Endothelial cell of hepatic sinusoid (primary cell): ENCODE results near the gene TMCO6.
"Not testable (repeated sequence)": the region's sequence is repeated elsewhere in the genome, so short reads cannot be mapped to it uniquely, and the experiment has no call there.

Source experiments
- in situ Hi-C: cut with HindIII; loops from 2 replicates; pipeline ENCODE4 v1.10.0; 2017; ENCODE audit warnings: low sequenced_read_pairs

The TMCO6 gene

DNA sequence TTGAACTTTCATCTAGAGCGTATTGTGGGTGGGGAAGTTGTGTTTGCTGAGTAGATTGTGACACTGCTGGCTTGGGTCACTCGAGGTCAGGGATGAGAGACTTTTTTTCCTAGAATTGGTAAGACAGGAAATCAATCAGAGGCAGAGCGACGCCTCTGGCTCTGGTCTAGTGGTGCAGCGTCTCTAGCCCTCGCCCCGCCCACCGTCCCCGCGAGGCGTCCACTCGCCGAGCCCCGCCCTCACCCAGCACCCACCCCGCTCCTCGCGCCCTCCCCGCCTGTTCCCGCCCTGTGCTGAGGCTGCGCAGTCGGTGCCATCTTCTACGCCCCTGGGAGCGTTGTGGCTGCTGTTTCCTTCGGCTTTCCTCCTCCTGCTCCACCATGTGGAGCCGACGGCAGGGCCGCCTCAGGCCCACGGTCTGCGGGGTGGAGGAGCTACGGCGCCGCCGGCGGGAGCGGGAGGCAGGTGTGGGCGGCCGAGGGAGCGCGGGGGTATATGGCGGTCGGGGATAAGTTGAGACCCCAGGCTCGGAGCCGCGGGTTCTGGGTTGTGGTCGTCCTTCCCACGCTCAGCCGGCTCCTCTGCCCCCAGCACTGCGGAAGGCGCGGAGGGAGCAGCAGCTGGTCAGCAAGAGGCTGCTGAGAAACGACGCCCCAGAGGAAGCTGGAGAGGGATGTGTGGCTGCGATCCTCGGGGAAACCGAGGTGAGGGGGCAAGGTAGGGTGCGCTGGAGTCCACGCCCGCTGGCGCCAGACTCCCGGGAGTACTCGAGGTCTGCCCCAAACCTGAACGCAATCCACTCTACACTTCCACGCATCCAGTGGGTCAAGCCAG lies at the start of gene TMCO6:
TSS of gene TMCO6 (plus strand) at position 304 of the 834 bp plus-strand sequence. CDS start at position 381, 77 bp downstream.
- in situ Hi-C loops = no loop called here

DNA sequence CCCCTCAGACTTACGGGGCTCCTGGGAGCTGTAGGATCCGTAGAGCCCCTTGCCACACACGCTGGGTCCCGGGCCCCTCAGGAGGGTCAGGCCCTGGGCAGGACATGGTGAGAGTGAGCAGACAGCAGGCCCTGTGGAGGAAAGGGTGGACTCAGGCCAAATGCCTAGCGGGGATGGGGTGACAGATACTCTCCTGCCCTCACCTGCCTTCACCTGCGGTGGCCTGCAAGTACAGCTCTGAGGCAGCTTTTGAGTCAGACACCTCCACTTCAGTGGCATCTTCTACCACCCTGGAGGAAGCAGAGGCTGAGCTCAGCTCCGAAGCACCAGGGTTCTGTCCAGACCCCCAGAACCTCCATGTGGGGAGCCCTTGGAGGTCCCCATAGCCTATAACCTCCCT lies 48.4 kb upstream of the TMCO6 start:
- in situ Hi-C loops = no loop called here

DNA sequence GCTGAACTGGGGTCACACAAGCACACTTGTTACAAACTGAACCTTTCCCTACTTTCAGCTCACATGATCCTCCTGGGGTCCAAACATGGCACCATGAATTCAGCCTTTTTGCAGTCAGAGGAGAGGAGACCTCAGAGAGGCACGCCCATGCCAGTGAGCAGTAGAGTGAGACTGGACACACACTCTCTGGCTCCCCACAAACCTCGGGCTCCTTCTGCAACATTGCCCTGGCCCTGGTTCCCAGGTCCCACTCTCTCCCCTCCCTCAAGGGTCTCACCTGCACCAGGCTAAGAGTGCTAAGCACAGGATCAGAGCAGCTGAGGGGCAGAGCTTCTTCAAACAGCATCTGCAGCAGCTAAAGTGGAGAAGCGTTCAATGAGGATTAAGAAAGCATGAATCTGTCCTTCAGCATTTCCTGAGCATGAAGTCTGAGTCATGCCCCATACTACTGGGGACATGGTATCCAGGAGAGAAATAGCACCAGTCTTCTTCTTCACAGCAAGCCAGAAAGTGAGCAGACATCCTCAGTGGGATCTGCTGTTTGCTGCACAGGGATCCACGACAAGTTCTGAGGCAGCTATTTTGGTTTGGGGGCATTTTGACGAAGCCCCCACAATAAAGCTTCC lies 47.4 kb upstream of the TMCO6 start:
- in situ Hi-C loops = no loop called here

DNA sequence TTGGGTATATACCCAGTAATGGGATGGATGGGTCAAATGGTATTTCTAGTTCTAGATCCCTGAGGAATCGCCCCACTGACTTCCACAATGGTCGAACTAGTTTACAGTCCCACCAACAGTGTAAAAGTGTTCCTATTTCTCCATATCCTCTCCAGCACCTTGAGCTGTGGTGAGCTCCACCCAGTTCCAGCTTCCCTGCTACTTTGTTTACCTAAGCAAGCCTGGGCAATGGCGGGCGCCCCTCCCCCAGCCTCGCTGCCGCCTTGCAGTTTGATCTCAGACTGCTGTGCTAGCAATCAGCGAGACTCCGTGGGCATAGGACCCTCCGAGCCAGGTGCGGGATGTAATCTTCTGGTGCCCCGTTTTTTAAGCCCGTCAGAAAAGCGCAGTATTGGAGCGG lies 46.2 kb upstream of the TMCO6 start:
- in situ Hi-C loops = not testable (repeated sequence)

DNA sequence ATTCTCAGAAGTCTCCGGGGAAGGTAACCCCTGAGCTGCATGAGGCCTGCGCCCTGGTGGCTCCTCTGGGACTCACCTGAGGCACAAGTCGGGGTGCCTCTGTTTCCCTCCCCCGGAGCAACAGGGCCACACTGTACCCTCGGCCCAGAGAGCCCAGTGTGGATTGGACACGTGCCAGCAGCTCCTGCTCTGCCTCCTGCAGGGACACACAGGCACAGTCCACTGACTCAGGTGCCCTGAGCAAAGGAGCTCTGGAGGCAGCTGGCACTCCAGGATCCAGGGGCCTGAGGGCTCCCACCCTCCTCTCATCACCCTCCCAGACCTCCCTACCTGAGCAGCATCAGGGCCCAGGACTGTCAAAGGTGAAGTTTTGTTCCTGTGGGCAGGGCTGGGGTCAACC lies 45.1 kb upstream of the TMCO6 start:
- in situ Hi-C loops = no loop called here

DNA sequence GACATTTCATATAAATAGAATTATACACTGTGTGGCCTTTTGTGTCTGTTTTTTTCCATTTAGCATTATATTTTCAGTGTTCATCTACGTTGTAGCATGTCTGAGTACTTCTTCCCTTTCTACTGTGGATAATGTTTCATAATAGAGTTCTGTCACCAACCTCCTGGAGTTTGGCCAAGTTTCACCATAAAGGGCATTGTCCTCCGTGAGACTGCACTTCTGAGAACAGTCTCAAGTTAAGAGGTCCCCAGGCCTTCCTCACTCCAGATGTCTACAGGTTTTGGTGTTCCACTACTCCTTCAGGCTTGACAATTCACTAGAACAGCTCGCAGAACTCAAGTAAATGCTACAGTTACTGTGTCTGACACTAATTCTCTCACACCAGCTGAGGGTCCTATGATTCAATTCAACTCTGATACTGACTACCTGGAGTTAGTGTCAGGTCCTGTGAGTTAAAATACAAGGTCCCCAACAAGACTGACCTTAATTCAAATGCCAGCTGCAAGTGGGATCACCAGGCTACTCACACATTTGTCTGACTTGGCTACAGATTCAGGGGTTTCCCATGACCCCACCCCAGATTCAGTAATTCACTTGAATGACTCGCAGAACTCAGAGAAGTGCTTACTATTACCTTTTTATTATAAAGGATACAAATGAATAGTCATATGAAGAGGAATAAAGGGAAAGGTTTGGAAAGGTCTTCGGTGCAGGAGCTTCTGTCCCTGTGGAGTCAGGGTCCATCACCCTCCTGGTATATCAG lies 43.5 kb upstream of the TMCO6 start:
- in situ Hi-C loops = no loop called here

DNA sequence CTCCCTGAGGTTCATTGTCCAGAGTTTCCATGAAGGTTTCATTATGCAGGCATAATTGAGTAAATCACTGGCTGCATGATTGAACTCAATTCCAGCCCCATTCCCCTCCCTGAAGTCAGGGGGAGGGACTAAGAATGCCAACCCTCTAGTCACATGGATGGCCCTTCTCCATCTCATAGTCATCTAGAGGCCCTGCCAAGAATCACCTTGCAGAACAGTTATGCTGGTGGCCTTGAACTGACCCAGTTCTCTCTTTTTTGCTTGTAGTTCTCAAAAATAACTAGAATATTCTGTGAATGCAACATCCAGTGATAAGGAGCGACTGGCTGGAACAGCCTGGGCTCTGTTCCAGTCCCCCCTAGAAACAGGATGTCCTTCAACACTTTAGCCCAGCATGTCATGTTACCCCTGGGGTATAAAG lies 42.9 kb upstream of the TMCO6 start:
- in situ Hi-C loops = no loop called here

DNA sequence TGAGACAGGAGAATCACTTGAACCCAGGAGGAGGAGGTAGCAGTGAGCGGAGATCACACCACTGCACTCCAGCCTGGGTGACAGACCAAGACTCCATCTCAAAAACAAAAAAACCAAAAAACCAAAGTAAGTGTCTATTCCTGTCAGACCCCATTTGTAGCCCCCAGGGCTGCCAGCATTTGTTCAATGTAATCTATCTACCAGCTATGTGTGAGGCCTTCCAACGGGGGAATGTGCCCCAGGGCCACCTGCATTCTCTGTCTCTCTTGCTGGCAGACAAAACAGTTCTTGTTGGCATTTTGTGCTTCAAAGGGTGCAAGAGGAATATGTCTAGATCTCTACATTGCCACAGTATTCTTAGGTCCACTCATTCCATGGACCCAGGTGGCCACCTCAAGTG lies 40.4 kb upstream of the TMCO6 start:
- in situ Hi-C loops = no loop called here

DNA sequence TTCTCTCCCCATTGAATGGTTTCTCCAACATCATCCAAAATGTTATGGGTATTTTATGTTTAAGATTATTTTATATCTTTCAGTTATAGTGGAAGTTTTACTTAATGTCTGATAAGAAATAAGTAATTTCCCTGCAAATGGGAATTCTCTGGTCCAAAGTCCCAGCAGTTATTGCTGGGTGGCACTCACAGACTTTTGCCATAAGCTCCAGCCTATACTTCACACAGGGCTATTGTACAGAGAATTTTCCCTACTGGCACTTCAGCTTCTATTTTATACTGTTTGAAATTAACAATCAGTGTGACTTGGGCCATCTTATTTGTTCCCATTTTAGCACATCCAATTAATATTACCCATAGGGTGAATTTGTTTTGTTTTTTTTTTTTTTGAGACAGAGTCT lies 39.2 kb upstream of the TMCO6 start:
- in situ Hi-C loops = no loop called here

DNA sequence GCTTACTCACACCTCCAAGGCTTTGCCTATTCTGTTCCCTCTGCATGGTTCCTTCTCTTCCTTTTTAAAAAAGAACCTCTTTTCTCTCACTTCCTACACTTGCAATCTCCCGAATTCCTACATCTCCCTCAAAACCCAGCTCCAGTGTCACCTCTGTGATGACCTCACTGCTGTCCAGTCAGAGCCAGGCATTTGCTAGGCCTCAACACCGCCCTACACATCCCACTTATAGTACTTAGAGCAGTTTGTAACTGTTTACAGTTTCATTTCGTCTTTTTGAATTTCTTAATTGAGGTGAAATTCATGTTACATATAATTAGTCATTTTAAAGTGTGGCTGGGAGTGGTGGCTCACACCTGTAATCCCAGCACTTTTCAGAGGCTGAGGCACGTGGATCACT lies 37.1 kb upstream of the TMCO6 start:
- in situ Hi-C loops = no loop called here

DNA sequence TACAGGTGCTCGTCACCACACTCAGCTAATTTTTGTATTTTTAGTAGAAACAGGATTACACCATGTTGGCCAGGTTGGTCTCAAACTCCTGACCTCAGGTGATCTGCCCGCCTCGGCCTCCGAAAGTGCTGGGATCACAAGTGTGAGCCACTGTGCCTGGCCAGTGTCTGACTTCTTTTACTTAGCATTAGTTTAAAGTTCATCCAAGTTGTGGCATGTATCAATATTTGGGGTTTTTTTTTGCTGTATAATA lies 35.9 kb upstream of the TMCO6 start:
- in situ Hi-C loops = not testable (repeated sequence)

DNA sequence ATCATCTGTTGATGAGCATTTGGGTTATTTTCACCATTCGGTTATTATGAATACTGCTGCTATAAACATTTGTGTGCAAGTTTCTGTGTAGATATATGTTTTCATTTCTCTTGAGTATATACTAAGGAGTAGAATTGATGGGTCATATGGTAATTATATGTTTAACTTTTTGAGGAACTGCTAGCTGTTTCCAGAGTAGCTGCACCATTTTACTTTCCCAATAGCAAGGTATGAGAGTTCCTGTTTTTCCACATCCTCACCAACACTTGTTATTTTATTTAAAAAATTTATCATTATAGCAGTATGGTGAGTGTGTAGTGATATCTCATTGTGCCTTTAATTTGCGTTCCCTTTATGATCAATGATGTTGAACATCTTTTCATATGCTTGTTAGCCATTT lies 35.5 kb upstream of the TMCO6 start:
- in situ Hi-C loops = no loop called here

DNA sequence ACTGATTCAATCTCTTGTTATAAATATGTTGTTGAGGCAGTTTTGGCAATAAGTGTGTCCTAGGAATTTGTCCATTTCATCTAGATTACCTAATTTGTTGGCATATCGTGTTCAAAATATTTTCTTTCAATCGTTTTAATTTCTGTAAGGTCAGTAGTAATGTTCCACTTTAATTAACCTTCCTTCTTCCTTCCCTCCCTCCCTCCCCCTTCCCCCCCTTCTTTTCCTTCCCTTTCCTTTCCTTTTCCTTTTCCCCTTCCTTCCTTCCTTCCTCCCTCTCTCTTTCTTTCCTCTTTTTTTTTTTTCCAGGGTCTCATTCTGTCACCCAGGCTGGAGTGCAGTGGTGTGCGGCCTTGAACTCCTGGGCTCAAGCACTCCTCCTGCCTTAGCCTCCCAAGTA lies 33.4 kb upstream of the TMCO6 start:
- in situ Hi-C loops = no loop called here

DNA sequence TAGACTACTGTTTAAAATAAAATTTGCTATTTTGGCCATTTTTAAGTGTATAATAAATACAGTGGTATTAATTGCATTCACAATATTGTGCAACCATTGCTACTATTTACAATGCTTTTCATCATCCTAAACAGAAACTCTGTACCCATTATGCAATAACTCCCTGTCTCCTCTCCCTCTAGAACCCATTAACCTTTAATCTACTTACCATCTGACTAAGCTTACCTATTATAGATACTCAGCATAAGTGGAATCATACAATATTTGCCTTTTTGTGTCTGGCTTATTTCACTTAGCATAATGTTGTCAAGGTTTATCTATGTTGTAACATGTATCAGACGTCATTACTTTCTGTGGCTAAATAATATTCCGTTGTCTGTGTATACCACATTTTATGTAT lies 32.2 kb upstream of the TMCO6 start:
- in situ Hi-C loops = no loop called here

DNA sequence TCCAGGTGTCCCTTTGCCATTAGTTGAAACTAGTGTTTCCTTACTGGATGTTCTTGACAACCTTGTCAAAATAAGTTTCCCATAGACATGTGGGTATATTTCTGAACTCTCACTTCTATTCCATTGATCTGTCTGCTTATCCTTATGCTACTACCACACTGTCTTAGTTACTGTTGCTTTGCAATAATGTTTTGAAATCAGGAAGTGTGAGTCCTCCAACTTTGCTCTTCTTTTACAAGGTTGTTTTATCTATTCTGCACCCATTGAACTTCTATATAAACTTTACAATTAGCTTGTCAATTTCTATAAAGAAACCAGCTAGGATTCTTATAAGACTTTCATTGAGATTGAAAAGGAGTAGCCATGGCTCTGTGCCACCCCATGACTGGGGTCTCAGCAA lies 30.5 kb upstream of the TMCO6 start:
- in situ Hi-C loops = no loop called here

DNA sequence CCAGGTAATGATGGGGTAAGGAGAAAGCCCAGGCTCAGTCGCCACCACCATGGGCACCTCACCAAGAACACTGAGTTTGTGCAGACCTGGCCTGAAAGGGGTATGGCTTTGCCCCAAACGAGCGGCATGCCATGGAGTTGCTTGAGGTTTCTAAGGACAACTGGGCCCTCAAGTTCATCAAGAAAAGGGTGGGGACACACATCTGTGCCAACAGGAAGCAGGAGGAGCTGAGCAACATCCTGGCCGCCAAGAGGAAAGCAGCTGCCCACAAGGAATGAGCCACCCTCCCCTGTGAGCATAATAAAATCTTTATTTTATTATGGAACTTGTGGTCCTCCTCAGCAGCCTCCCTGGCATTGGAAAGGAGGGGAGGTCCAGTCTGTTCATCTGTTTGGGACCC lies 30.1 kb upstream of the TMCO6 start:
- in situ Hi-C loops = no loop called here

DNA sequence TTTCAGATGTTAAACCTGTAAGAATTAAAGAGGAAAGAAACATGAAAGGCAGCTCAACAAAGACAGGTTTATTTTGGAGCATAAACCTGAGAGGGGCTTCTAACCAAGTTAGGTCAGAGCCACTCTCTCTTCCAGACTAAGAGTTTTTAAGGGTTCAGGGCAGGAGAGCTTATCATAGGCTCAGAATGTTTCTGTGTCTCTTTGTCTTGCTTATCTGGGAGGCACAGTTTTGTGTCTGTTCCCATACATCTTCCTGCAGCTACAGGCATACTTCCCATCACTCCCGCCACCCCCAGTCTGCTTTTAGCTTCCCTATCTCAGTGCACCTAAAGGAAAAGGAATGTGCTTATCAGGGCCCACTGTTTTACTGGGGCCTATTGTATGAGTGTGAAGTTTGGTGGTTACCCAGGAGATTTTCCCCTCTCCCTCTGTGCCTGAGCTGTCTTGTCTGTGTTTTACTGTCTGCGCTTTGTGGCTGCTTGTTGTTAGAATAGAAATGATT lies 28.2 kb upstream of the TMCO6 start:
- in situ Hi-C loops = no loop called here

DNA sequence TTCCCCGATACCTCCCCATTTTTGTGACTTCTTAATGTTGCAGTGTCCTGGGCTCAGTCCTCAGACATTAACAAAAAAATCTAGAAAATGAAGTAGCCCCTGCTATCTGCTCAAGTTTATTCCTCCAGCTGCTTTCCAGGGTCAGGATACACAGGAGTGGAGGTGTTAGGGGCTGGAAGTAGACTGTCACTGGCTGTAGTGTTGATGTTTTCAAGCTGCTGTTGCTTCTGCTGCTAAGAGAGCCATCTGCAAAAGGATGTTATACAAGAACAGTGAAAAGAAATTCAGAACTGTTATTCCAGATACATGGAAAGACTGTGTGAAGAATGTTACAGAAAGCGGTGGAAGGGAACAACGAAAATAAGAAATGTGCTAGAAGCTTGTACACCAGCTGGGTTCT lies 16.9 kb upstream of the TMCO6 start:
- in situ Hi-C loops = no loop called here

DNA sequence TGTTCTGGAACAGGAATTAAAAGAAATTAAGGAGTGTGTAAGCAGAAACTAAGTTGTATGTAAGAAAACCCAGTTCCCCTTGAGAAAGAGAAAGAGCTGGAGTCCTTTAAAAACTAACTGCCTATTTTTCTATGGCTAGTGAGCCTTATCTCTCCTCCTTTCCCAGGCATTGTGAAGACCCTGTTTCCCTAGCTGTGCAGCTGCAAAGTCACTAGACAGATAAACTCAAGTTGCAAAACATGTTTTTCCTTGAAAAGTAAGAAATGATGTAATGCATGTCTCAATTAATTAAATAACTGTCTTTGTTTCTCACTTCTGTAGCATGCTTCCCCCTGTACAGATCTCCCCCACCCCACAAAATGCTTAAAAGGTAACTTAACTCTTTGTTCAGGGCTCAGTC lies 16.2 kb upstream of the TMCO6 start:
- in situ Hi-C loops = not testable (repeated sequence)

DNA sequence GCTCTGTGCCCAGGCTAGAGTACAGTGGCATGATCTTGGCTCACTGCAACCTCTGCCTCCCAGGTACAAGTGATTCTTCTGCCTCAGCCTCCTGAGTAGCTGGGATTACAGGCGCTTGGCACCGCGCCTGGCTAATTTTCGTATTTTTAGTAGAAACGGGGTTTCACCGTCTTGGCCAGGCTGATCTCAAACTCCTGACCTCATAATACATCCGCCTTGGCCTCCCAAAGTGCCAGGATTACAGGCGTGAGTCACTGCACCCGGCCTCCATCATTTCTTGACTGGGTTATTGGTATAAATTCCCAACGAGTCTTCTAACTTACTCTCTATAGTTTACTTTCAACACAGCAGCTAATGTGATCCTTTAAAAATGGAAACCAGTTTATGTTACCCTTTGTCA lies 14.4 kb upstream of the TMCO6 start:
- in situ Hi-C loops = loop anchor here (5.0 kb wide), 1 partner anchor 52 kb away; no protein-coding TSS in a partner anchor

DNA sequence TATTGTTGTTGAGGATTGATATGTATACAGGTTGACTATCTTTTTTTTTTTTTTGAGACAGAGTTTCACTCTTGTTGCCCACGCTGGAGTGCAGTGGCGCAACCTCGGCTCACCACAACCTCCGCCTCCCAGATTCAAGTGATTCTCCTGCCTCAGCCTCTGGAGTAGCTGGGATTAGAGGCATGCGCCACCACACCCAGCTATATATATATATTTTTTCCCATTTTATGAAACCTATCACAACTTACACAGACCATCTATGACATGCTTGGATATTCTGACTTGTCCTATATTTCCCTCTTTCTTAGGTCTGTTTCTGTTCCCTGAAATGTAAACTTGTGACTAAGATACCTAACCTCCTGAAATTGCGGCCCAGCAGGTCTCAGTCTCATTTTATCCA lies 11.3 kb upstream of the TMCO6 start:
- in situ Hi-C loops = loop anchor here (5.0 kb wide), 1 partner anchor 49 kb away; no protein-coding TSS in a partner anchor

DNA sequence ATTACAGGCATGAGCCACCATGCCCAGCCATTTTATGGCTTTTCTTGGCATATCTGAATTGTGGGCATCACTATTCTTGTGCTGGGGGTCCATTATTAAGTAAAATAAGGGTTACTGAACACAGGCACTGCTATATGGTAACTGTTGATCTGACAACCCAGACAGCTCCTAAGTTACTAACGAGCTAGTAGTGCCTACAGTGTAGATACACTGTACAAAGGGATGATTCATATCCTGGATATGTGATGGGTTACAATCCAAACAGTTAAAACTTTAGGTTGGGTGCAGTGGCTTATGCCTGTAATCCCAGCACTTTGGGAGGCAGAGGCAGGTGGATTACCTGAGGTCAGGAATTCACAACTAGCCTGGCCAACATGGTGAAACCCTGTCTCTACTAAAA lies 10.5 kb upstream of the TMCO6 start:
- in situ Hi-C loops = loop anchor here (5.0 kb wide), 1 partner anchor 49 kb away; no protein-coding TSS in a partner anchor
